Gastroesophageal sphincter (tissue), 4 donors: ENCODE results near the gene SRRT. TPM values are rescaled to one million over a fixed set of nuclear protein-coding genes. Genes with fewer than 3 reads are reported as not detected.
"Not testable (repeated sequence)": the region's sequence is repeated elsewhere in the genome, so short reads cannot be mapped to it uniquely, and the experiment has no call there.

Experiments
- ATAC-seq: fragments of 150-250 bp; one replicate; pipeline ENCODE4 v1.9.1; 2016; ENCODE audit warnings: mild to moderate bottlenecking, moderate library complexity
- H3K27ac ChIP-seq, 4 donors: fragments of 200-600 bp; sonication (generic) in 3 of 4; 1 replicate in 3 of 4; 2 replicates in 1 of 4; pipeline ENCODE4 v1.5.1; 2016 to 2019
- H3K27me3 ChIP-seq: fragments of 200-600 bp; sonication (generic); one replicate; pipeline ENCODE4 v1.5.1; 2019
- H3K36me3 ChIP-seq, 2 donors: fragments of 200-600 bp; sonication (generic); one replicate each; pipeline ENCODE4 v1.5.1; 2019; ENCODE audit warnings: control low read depth in 1 of 2
- H3K4me1 ChIP-seq, 3 donors: fragments of 200-600 bp; sonication (generic); 1 replicate in 2 of 3; 2 replicates in 1 of 3; pipeline ENCODE4 v1.5.1; 2016 to 2019; ENCODE audit warnings: control low read depth in 2 of 3
- H3K4me3 ChIP-seq, 2 donors: fragments of 200-600 bp; sonication (generic); one replicate each; pipeline ENCODE4 v1.5.1; 2019; ENCODE audit warnings: mild to moderate bottlenecking in 1 of 2, moderate library complexity in 1 of 2
- H3K9me3 ChIP-seq, 3 donors: fragments of 200-600 bp; sonication (generic); one replicate each; pipeline ENCODE4 v1.5.1; 2017 to 2019; ENCODE audit warnings: control low read depth in 2 of 3
- CTCF ChIP-seq, 4 experiments: fragments of 200-600 bp in 2 of 4; fragments of 450-650 bp in 2 of 4; sonication (generic) in 1 of 4; IDR thresholded peaks; one replicate each; pipeline ENCODE4 v1.5.1; 2017 to 2019; ENCODE audit warnings: antibody characterized with exemption in 4 of 4, mild to moderate bottlenecking in 2 of 4, moderate library complexity in 2 of 4
- EP300 ChIP-seq: sonication (generic); formaldehyde crosslinking; IDR thresholded peaks from one replicate; pipeline ENCODE4 v1.6.1; 2017; ENCODE audit warnings: antibody characterized with exemption, mild to moderate bottlenecking
- POLR2A ChIP-seq, 2 donors: fragments of 450-650 bp; IDR thresholded peaks; one replicate each; pipeline ENCODE4 v1.6.1; 2017; ENCODE audit warnings: antibody characterized with exemption in 2 of 2, mild to moderate bottlenecking in 2 of 2, moderate library complexity in 1 of 2
- POLR2AphosphoS5 ChIP-seq: sonication (generic); formaldehyde crosslinking; IDR thresholded peaks from one replicate; pipeline ENCODE4 v1.6.1; 2017; ENCODE audit warnings: antibody characterized with exemption
- WGBS, 2 donors: methylation state at CpG; one replicate each; pipeline ENCODE4 v1.1.5; 2018; ENCODE audit warnings: low coverage in 1 of 2; 5-methylcytosine and 5-hydroxymethylcytosine counted together
- total RNA-seq, 4 donors: library from RNA; depleted of rRNA; stranded (reverse); fragments of >200 nt; gene quantifications; one replicate each; pipeline ENCODE4 v1.1.0, GENCODE V29; 2016

Gene SRRT
- total RNA-seq, 4 donors from 2014 or later, result 47.5 to 73.4 (median 57.0) TPM

GRCh38 chr7:100854146-100854895 is 20.6 kb upstream of the SRRT start:
- ATAC-seq, result no peak
- Histone ChIP-seq H3K4me1 (peaks cover 0 to 31% (median 3%) of the 10 kb centered on the region in 3 donors), H3K4me3 (no peak overlapping the region), H3K36me3 (peaks cover 0 to 42% of the 10 kb centered on the region in 2 donors), H3K9me3 (no peaks in the 10 kb centered on the region), H3K27ac (no peak overlapping the region), H3K27me3 (no peaks in the 10 kb centered on the region)
- TF ChIP-seq POLR2A (IDR thresholded peaks at IDR 0.05) (no peak), POLR2AphosphoS5 (no peak), EP300 (no peak), CTCF (IDR thresholded peaks at IDR 0.05) (no peak)
- WGBS, 2 donors, result 60 to 94% methylated on average over 1 to 3 of the region's 14 CpGs

- Histone ChIP-seq H3K36me3 (peaks cover 0 to 47% of the 10 kb centered on the region in 2 donors), H3K4me1 (peaks cover 0 to 31% (median 3%) of the 10 kb centered on the region in 3 donors)
- not testable (repeated sequence) for ATAC-seq, H3K27ac ChIP-seq, H3K4me3 ChIP-seq, H3K9me3 ChIP-seq, H3K27me3 ChIP-seq
- 81 to 100% methylated on average over 1 to 2 of the region's 9 CpGs for WGBS, 2 donors
Measured at GRCh38 chr7:100854899-100855298, 20.0 kb upstream of the SRRT start.

- Histone ChIP-seq H3K36me3 (peaks cover 0 to 54% of the 10 kb centered on the region in 2 donors), H3K4me1 (peaks cover 0 to 31% (median 3%) of the 10 kb centered on the region in 3 donors), H3K27ac (no peak overlapping the region), H3K4me3 (no peak overlapping the region), H3K27me3 (no peaks in the 10 kb centered on the region), H3K9me3 (no peaks in the 10 kb centered on the region)
- 100% methylated on average over 5 of the region's 10 CpGs; no CpG with 5 or more reads in 1 of the 2 donors for WGBS, 2 donors
- no peak for ATAC-seq
- TF ChIP-seq CTCF (IDR thresholded peaks at IDR 0.05) (no peak), POLR2A (IDR thresholded peaks at IDR 0.05) (no peak), POLR2AphosphoS5 (no peak), EP300 (no peak)
Measured at GRCh38 chr7:100855515-100855914, 19.4 kb upstream of the SRRT start.

GRCh38 chr7:100856871-100857282 is 18.0 kb upstream of the SRRT start:
- H3K27me3 ChIP-seq, result no peaks in the 10 kb centered on the region
- TF ChIP-seq CTCF (IDR thresholded peaks at IDR 0.05) (no peak), POLR2AphosphoS5 (no peak), EP300 (no peak), POLR2A (IDR thresholded peaks at IDR 0.05) (no peak)
- no peak overlapping the region for H3K4me3 ChIP-seq
- 88% methylated on average over 3 of the region's 16 CpGs; no CpG with 5 or more reads in 1 of the 2 donors for WGBS, 2 donors
- no peak overlapping the region for H3K27ac ChIP-seq
- no peak for ATAC-seq
- peaks cover 0 to 25% (median 3%) of the 10 kb centered on the region in 3 donors for H3K4me1 ChIP-seq
- H3K36me3 ChIP-seq, result peaks cover 0 to 67% of the 10 kb centered on the region in 2 donors
- no peaks in the 10 kb centered on the region for H3K9me3 ChIP-seq

- Histone ChIP-seq H3K4me3 (no peak overlapping the region), H3K27ac (no peak overlapping the region), H3K36me3 (peaks cover 0 to 85% of the 10 kb centered on the region in 2 donors), H3K9me3 (no peaks in the 10 kb centered on the region), H3K27me3 (no peaks in the 10 kb centered on the region), H3K4me1 (peaks cover 0 to 9% (median 0%) of the 10 kb centered on the region in 3 donors)
- 87 to 100% methylated on average over 1 to 6 of the region's 15 CpGs for WGBS, 2 donors
- TF ChIP-seq CTCF (IDR thresholded peaks at IDR 0.05), result no peak
- no peak for TF ChIP-seq EP300
- TF ChIP-seq POLR2A (IDR thresholded peaks at IDR 0.05), result no peak
- no peak for TF ChIP-seq POLR2AphosphoS5
- no peak for ATAC-seq
Measured at GRCh38 chr7:100859856-100860255, 15.0 kb upstream of the SRRT start.
